HepG2 (cell line): ENCODE measurements around the gene HBM. TPM values are rescaled to one million over a fixed set of nuclear protein-coding genes. Genes with fewer than 3 reads are reported as not detected.

Experiments
- ADNP ChIP-seq: sonication (generic); formaldehyde crosslinking; IDR thresholded peaks from 2 replicates; pipeline ENCODE4 v1.4.0; 2020; ENCODE audit warnings: missing genetic modification reagents
- HNF4G ChIP-seq, 2 experiments: sonication (generic) in 1 of 2; formaldehyde crosslinking in 1 of 2; IDR thresholded peaks; 2 replicates each; pipeline versions ENCODE4 v1.4.0 to v1.6.1; 2011 to 2020; ENCODE audit warnings: borderline replicate concordance in 2 of 2, low read depth in 2 of 2, mild to moderate bottlenecking in 2 of 2, low read length in 1 of 2, missing genetic modification reagents in 1 of 2, moderate library complexity in 1 of 2
- IRF2 ChIP-seq: IDR thresholded peaks from 2 replicates; pipeline ENCODE4 v1.6.1; 2018; ENCODE audit warnings: missing genetic modification reagents, missing compliant biosample characterization
- MIXL1 ChIP-seq: IDR thresholded peaks from 2 replicates; pipeline ENCODE4 v1.6.1; 2016
- MTA1 ChIP-seq: sonication (generic); formaldehyde crosslinking; IDR thresholded peaks from 2 replicates; pipeline ENCODE4 v1.4.0; 2020; ENCODE audit warnings: missing genetic modification reagents, mild to moderate bottlenecking, borderline replicate concordance
- POLR2AphosphoS2 ChIP-seq: IDR thresholded peaks from 2 replicates; pipeline ENCODE4 v1.6.1; 2011; ENCODE audit warnings: low read depth, low read length, improper control_type of control experiment
- POLR2AphosphoS5 ChIP-seq: IDR thresholded peaks from 2 replicates; pipeline ENCODE4 v1.6.1; 2012; ENCODE audit warnings: low read depth, low read length
- RXRB ChIP-seq: IDR thresholded peaks from 2 replicates; pipeline ENCODE4 v1.6.1; 2016; ENCODE audit warnings: borderline replicate concordance, missing genetic modification reagents, missing compliant biosample characterization
- SCMH1 ChIP-seq: sonication (generic); formaldehyde crosslinking; IDR thresholded peaks from 2 replicates; pipeline ENCODE4 v1.9.0; 2021; ENCODE audit warnings: missing genetic modification reagents, mild to moderate bottlenecking, borderline replicate concordance
- SYNCRIP ChIP-seq: fragments of 200-400 bp; formaldehyde crosslinking; IDR thresholded peaks from 2 replicates; pipeline ENCODE4 v1.6.1; 2018; ENCODE audit warnings: mild to moderate bottlenecking, low read depth, low read length; ENCODE audit not compliant: insufficient read depth
- YEATS4 ChIP-seq: sonication (generic); formaldehyde crosslinking; IDR thresholded peaks from 2 replicates; pipeline ENCODE4 v1.4.0; 2020; ENCODE audit warnings: missing genetic modification reagents, borderline replicate concordance
- ZBTB37 ChIP-seq: sonication (generic); formaldehyde crosslinking; IDR thresholded peaks from 2 replicates; pipeline ENCODE4 v1.4.0; 2020; ENCODE audit warnings: mild to moderate bottlenecking, missing genetic modification reagents
- ZEB1 ChIP-seq: IDR thresholded peaks from 2 replicates; pipeline ENCODE4 v1.6.1; 2012; ENCODE audit warnings: mild to moderate bottlenecking, low read depth, inconsistent platforms; ENCODE audit not compliant: insufficient replicate concordance
- ZNF12 ChIP-seq: sonication (generic); formaldehyde crosslinking; IDR thresholded peaks from 2 replicates; pipeline ENCODE4 v1.5.0; 2020; ENCODE audit warnings: missing genetic modification reagents
- ZNF329 ChIP-seq: sonication (generic); formaldehyde crosslinking; IDR thresholded peaks from 2 replicates; pipeline ENCODE4 v1.9.0; 2021; ENCODE audit warnings: low read depth, mild to moderate bottlenecking, missing genetic modification reagents
- ZNF350 ChIP-seq: sonication (generic); formaldehyde crosslinking; IDR thresholded peaks from 2 replicates; pipeline ENCODE4 v1.4.0; 2020; ENCODE audit warnings: mild to moderate bottlenecking, low read depth, missing genetic modification reagents, borderline replicate concordance
- ZNF562 ChIP-seq: sonication (generic); formaldehyde crosslinking; IDR thresholded peaks from 2 replicates; pipeline ENCODE4 v1.8.0; 2022; ENCODE audit warnings: missing genetic modification reagents, borderline replicate concordance
- ZNF780A ChIP-seq: sonication (generic); formaldehyde crosslinking; IDR thresholded peaks from 2 replicates; pipeline ENCODE4 v1.8.0; 2022; ENCODE audit warnings: mild to moderate bottlenecking, missing genetic modification reagents, moderate library complexity
- ZSCAN22 ChIP-seq: sonication (generic); formaldehyde crosslinking; IDR thresholded peaks from 2 replicates; pipeline ENCODE4 v1.4.0; 2020; ENCODE audit warnings: mild to moderate bottlenecking, missing genetic modification reagents
- ZXDC ChIP-seq: sonication (generic); formaldehyde crosslinking; IDR thresholded peaks from 2 replicates; pipeline ENCODE4 v1.5.0; 2020; ENCODE audit warnings: mild to moderate bottlenecking, missing genetic modification reagents
- polyA plus RNA-seq, 8 experiments: library from polyadenylated mRNA; depleted of rRNA in 3 of 8; stranded (reverse) in 7 of 8; unstranded in 1 of 8; fragments of >200 nt; fragmentation: Illumina TruSeq in 4 of 8; extraction: Trizol in 4 of 8; gene quantifications; 2 replicates each; pipeline versions ENCODE4 v1.2.1 to v1.2.3, GENCODE V29; 2011 to 2016; ENCODE audit warnings: low read depth in 4 of 8, missing spikeins in 1 of 8, mixed read lengths in 1 of 8; ENCODE audit not compliant: insufficient read depth in 1 of 8
- total RNA-seq, 5 experiments: library from RNA; depleted of rRNA; stranded (reverse); fragments of >200 nt; fragmentation: Illumina TruSeq; extraction: Trizol; gene quantifications; 2 replicates each; pipeline ENCODE4 v1.2.3, GENCODE V29; 2016; ENCODE audit warnings: low read depth in 1 of 5
- TF ChIP-seq, protein P1 (sequence below): sonication (generic); formaldehyde crosslinking; IDR thresholded peaks from 2 replicates; pipeline ENCODE4 v1.4.0; 2020; ENCODE audit warnings: missing genetic modification reagents
- TF ChIP-seq, protein P2 (sequence below): sonication (generic); formaldehyde crosslinking; IDR thresholded peaks from 2 replicates; pipeline ENCODE4 v1.5.0; 2020; ENCODE audit warnings: mild to moderate bottlenecking, low read depth, missing genetic modification reagents, borderline replicate concordance

HBM gene
- total and polyA plus RNA-seq, 2 of the 13 experiments (the other 11 are each of a cell fraction or from before 2014, with no cell fraction given) = not detected

GRCh38 chr16:180681-181564, 15.1 kb downstream of the HBM start (continued):
- TF ChIP-seq, protein P1, sequence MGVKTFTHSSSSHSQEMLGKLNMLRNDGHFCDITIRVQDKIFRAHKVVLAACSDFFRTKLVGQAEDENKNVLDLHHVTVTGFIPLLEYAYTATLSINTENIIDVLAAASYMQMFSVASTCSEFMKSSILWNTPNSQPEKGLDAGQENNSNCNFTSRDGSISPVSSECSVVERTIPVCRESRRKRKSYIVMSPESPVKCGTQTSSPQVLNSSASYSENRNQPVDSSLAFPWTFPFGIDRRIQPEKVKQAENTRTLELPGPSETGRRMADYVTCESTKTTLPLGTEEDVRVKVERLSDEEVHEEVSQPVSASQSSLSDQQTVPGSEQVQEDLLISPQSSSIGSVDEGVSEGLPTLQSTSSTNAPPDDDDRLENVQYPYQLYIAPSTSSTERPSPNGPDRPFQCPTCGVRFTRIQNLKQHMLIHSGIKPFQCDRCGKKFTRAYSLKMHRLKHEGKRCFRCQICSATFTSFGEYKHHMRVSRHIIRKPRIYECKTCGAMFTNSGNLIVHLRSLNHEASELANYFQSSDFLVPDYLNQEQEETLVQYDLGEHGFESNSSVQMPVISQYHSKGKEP (CRISPR knock-in tag) = peak; percentile 93
- TF ChIP-seq POLR2AphosphoS2 = no peak
- peak; percentile 69; the same call in 1 of the 2 replicates for TF ChIP-seq IRF2 (CRISPR knock-in tag)
- peak; percentile 96 for TF ChIP-seq ZXDC
- TF ChIP-seq, protein P2, sequence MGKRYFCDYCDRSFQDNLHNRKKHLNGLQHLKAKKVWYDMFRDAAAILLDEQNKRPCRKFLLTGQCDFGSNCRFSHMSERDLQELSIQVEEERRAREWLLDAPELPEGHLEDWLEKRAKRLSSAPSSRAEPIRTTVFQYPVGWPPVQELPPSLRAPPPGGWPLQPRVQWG (CRISPR knock-in tag) = no peak
- peak; percentile 94; the same call in 1 of the 2 replicates for TF ChIP-seq MTA1
- TF ChIP-seq SYNCRIP = no peak
- TF ChIP-seq MIXL1 (CRISPR knock-in tag) = peak; percentile 73; the same call in 1 of the 2 replicates
- peak; percentile 94 for TF ChIP-seq ZNF329 (CRISPR knock-in tag)
- peak; percentile 94 for TF ChIP-seq YEATS4 (CRISPR knock-in tag)
- TF ChIP-seq POLR2AphosphoS5 = peak; percentile 59
- TF ChIP-seq ZSCAN22 (CRISPR knock-in tag) = peak; percentile 90
- no peak for TF ChIP-seq ZBTB37 (CRISPR knock-in tag)
- TF ChIP-seq ZEB1 = no peak
- TF ChIP-seq HNF4G (IDR thresholded peaks at IDR 0.05; ENCODE audit: borderline replicate concordance, low read depth, low read length) = no peak
- TF ChIP-seq HNF4G (CRISPR knock-in tag; IDR thresholded peaks at IDR 0.05; ENCODE audit: borderline replicate concordance, low read depth) = peak; percentile 66; the same call in 1 of the 2 replicates
- TF ChIP-seq ZNF12 (CRISPR knock-in tag) = peak; percentile 82
- TF ChIP-seq ZNF562 (CRISPR knock-in tag) = peak; percentile 93; the same call in 1 of the 2 replicates
- TF ChIP-seq ZNF350 (CRISPR knock-in tag) = 0 out of 2 replicates have a peak, but pooled peaks have one; percentile 68
- peak; percentile 73 for TF ChIP-seq RXRB (CRISPR knock-in tag)
- TF ChIP-seq ADNP (CRISPR knock-in tag) = no peak; the same call in 1 of the 2 replicates
- no peak for TF ChIP-seq SCMH1 (CRISPR knock-in tag)
- peak; percentile 99 for TF ChIP-seq ZNF780A
